ENCODE results near the gene PSMC1. TPM values are rescaled to one million over a fixed set of nuclear protein-coding genes. Genes with fewer than 3 reads are reported as not detected.
"Not testable (repeated sequence)": the region's sequence is repeated elsewhere in the genome, so short reads cannot be mapped to it uniquely, and the experiment has no call there.

The PSMC1 gene
- total RNA-seq, result 67.8 TPM

DNA sequence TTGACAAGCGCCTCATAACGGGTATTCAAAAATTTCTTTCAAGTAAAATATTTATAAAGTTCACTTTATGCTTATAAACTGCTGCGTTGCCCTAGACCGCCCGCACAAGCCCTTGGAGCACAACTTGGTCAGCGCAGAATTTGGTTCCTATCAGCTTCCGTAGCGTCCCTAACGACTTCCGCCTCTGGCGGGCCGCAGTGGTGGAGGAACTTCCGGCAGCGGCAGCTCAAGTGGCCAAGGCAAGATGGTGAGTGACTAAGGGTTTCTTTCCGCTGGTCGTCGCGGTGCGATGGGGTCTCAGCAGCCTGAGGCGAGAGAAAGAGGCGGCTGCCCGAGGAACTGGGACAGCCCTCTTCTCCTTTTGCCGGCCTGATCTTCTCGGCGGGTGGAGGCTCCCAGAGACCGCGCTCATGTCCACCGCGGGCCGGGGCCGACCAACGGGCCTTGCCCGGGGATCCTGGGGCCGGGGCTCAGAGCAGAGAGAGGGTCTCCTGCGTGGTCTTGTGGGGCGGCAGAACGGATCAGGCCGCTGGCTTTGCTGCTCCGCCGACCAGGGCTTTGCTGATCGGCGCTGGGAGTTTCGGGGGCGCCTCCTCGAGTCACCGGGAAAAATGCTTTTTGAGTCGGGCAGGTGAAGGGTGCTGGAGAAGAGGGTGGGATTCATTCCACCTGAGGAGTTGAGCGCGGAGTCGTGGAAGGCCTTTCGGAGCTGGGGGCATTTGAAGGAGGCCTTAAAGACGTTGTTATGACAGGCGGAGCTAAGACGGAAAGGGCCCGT lies at the start of gene PSMC1:
TSS of gene PSMC1 (plus strand) at position 200 of the 778 bp plus-strand sequence. CDS start at position 245, 45 bp downstream.
- peak; percentile 93 for DNase-seq (ENCODE audit: low spot score)

GRCh38 chr14:90213099-90213748 lies 43.1 kb upstream of the PSMC1 start:
- no peak for DNase-seq (ENCODE audit: low spot score)

DNA sequence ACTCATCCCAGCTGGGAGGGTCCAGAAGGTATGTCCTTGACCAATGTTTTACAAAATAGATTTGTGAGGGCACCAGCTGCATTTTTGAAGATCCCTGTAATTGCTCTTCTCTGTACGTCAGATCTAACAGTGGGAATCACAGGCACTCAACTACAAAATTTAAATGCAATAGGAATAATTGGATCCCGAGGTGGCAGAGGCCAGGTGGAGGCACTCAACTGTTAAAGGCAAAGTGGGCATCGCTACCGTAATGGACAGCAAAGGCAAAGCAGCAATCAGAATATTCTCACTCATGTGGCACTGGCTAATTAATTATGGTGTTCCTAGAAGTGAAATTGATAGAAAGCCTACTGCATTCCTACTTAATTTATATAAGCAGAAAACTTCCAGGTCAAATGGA lies 27.9 kb upstream of the PSMC1 start:
- DNase-seq (ENCODE audit: low spot score), result no peak

- not testable (repeated sequence) for DNase-seq (ENCODE audit: low spot score)
These were observed 26.4 kb upstream of the PSMC1 start for GRCh38 chr14:90229942-90230341.

GRCh38 chr14:90235179-90235976 lies 21.0 kb upstream of the PSMC1 start:
- peak; percentile 59 for DNase-seq (ENCODE audit: low spot score)

- no peak for DNase-seq (ENCODE audit: low spot score)
These were observed 17.2 kb upstream of the PSMC1 start for GRCh38 chr14:90239139-90239538.

- no peak for DNase-seq (ENCODE audit: low spot score)
These were observed 13.9 kb upstream of the PSMC1 start for GRCh38 chr14:90242444-90242843.

DNA sequence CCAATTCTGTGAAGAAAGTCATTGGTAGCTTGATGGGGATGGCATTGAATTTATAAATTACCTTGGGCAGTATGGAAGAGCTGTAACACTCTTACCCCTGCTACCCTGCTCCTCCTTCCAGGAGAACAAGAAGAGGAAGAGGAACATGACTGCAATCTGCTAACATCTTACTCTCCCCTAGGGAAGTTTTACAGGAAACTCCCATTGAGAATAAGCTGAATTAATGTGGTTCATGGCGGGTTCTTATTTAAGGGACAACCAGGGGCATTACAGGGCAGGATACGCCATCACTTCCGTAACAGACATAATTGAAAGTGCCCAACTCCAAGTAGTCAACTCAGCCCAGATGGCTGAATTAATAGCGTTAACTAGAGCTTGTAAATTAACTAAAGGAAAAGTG lies 9.4 kb upstream of the PSMC1 start:
- DNase-seq (ENCODE audit: low spot score), result no peak

- not testable (repeated sequence) for DNase-seq (ENCODE audit: low spot score)
These were observed 8.9 kb upstream of the PSMC1 start for GRCh38 chr14:90247441-90247840.

DNA sequence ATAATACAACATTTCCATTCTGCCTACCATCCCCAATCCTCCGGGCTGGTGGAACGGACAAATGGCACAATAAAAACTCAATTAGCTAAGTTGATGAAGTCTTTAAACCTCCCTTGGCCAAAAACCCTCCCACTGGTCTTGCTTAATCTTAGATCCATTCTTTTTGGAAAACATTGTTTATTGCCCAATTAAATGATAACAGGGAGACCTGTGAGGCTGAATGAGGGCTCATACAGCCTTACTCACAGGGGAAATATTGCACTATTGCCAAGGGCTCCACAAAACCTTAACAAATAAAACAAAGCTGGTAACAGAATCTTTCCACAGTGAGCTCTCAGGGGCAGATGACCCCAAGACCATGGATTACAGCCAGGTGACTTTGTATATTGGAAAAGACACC lies 7.8 kb upstream of the PSMC1 start:
- DNase-seq (ENCODE audit: low spot score), result no peak

- DNase-seq (ENCODE audit: low spot score), result no peak
These were observed 2.5 kb upstream of the PSMC1 start for GRCh38 chr14:90253826-90254225.

DNA sequence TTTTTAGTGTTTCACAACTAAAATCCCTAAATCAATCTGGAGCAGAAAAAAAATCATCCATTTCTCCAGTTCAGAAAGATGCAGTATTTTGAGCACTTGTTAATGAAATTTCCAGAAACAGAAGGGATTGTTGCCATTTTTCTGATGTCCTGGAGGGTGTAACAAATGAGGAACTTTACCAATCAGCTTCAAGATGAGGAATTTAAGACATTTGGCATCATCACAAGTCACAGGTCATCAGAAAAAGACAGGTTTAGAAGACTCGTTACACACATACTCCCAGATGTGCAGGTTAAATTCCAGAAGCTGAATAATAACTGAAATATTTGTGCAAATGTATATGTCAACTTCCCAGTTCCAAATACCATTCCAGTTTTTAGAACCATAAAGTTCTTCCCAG lies 482 bp upstream of the PSMC1 start:
- DNase-seq (ENCODE audit: low spot score), result no peak

DNA sequence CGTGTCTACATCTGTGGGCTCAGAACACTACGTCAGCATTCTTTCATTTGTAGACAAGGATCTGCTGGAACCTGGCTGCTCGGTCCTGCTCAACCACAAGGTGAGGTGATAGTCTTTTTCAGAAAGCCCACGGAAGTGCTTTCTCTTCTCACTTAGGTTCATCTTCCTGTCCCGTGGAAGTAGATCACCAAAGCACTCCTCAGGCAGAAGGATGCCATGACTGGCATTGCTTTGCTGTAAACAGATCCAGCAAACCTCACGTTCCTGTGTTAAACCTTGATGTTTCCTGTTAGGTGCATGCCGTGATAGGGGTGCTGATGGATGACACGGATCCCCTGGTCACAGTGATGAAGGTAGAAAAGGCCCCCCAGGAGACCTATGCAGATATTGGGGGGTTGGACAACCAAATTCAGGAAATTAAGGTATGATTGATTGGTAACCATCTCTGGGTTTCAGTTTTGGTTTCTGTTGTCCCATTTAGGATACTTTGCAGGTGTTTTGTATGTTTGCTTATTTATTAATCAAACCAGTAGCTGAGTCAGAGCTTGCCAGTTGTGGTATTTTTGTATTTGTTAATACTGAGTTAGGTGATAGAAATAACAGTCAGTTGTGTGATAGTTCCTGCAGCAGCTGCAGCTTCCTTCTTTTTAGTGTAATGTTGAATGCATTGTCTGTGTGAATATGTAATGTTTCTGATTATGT lies 7.5 kb downstream of the PSMC1 start:
- no peak for DNase-seq (ENCODE audit: low spot score)

- no peak for DNase-seq (ENCODE audit: low spot score)
These were observed 10.2 kb downstream of the PSMC1 start for GRCh38 chr14:90266441-90267154.

DNA sequence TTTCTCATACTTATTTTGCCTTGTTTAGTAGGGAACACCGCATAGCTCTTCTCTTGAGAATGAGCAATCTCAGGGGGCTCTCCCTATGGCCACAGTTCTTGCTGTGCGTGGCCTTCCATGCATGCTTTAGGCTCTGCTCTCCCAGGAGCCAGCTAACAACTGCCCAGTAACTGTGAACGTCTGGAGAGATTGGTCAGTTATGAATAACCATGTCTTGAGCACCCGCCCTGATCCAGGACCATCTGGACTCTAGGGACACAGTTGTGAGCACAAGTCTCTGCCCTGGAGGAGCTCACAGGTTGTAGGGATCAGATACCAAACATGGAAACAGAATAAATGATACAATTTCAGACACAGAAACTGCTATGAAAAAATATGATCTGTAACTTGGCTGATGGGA lies 12.1 kb downstream of the PSMC1 start:
- DNase-seq (ENCODE audit: low spot score), result no peak

- DNase-seq (ENCODE audit: low spot score), result no peak
These were observed 16.2 kb downstream of the PSMC1 start for GRCh38 chr14:90272523-90272922.

DNA sequence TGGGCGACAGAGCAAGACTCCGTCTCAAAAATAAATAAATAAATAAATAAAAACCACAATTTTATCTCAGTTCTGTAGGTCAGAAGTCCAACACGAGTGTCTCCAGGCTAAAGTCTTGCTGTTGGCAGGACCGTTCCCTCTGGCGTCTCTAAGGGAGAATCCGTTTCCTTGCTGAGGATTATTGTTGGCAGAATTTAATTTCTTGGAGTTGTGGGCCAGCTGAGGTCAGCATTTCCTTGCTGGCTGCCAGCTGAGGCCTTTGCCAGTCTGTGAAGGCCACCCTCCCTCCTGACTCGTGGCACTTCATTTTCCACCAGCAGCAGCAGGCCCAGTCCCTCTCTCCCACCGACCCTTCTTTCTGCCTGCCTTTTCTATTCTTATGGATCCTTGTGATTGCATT lies 17.2 kb downstream of the PSMC1 start:
- DNase-seq (ENCODE audit: low spot score), result no peak

DNA sequence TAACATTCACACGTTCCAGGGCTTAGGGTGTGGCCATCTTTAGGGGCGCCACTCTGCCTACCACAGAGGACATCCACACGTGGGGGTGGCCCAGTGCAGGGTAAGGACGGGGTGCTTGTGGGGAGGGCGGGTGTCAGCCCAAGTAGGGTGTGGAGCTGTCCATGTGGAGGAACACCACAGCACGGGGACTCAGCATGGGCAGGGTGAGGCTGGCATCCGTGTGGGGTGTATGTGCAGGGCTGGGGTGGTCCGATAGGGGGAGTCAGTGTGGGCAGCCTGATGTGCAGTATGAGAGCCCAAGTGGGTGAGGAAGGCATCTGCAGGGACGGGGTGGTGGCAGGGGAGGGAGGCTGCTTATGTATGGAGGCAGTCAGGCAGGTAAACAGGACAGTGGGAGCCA lies 17.7 kb downstream of the PSMC1 start:
- no peak for DNase-seq (ENCODE audit: low spot score)

DNA sequence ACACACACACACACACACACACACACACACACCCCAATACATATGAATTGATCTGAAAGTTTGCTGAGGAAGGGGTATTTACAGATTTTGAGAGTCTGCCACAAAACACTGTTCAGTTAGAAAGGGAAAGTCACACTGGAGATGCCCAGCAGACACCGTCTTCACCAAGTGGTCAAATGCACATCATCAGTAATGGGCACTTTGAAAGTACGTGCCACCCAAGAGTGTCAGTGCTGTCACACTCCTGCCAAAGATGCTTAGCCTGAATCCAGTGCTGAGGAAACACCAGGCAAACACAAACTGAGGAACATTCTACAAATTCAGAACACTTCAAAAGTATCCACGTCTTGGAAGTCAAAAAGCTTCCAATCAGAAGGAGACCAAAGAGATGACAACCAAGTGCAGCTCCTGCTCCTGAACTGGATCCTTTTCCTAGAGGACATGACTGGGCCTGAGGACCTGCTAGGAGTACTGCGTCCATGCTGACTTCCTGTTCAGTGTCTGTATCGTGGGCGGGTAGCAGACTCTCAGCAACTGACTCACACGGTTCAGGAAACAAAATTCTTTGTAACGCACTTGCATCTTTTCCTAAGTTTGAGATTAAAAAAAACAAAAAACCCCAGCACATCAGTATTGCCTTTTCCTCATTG lies 18.6 kb downstream of the PSMC1 start:
- no peak for DNase-seq (ENCODE audit: low spot score)

GRCh38 chr14:90275458-90275814 lies 19.1 kb downstream of the PSMC1 start:
- DNase-seq (ENCODE audit: low spot score), result no peak

DNA sequence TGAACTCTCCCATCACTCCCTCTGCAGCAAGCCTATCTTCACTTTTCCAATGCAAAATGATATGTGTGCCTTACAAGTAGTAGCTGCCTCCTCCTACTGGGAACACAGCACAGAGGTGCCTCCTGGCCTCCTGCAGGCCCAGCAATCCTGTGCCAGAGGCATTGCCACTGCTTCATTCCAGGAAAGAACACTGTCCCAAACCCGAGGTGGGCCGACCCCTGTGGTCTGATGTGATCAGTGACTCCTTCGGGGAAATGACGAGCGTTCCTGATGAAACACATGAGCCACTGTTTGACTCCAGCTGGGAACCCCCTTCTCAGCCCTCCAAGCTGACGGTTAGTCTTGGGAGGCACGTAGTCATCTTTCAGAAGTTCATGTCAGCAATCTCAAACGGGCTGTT lies 19.5 kb downstream of the PSMC1 start:
- DNase-seq (ENCODE audit: low spot score), result no peak
